ENCODE data around the gene SH3RF3. TPM values are rescaled to one million over a fixed set of nuclear protein-coding genes. Genes with fewer than 3 reads are reported as not detected.

Gene SH3RF3
- polyA plus RNA-seq, 1 of the 3 experiments (the other 2 are of a cell fraction) = 1.9 TPM

GRCh38 chr2:109222422-109222821, 93.4 kb downstream of the SH3RF3 start:
- 91% methylated on average over 3 of the region's 3 CpGs for WGBS (ENCODE audit: low lambda C conversion rate)
- no peak overlapping the region for H3K4me3 ChIP-seq (ENCODE audit: low read depth in 2 of 2, low read length in 1 of 2)
- no peaks in the 10 kb centered on the region; a peak in 1 of 4 replicates for H3K4me1 ChIP-seq (ENCODE audit: control insufficient read depth in 1 of 2, insufficient read depth in 2 of 2, low read depth in 1 of 2, low read length in 1 of 2)
- no peaks in the 10 kb centered on the region for H3K36me3 ChIP-seq (replicated peaks in 1 of 2; ENCODE audit: control insufficient read depth in 1 of 2, insufficient read depth in 2 of 2, low read length in 1 of 2)
- H3K9me3 ChIP-seq = no peaks in the 10 kb centered on the region
- H3K79me2 ChIP-seq (ENCODE audit: insufficient read depth) = peaks cover 11% of the 10 kb centered on the region; the same call in 1 of the 2 replicates
- H3K9ac ChIP-seq = no peak overlapping the region
- no peaks in the 10 kb centered on the region for H3K9me2 ChIP-seq
- TF ChIP-seq MEF2A (IDR thresholded peaks at IDR 0.05; ENCODE audit: borderline replicate concordance, low read depth) (no peak), RAD21 (IDR thresholded peaks at IDR 0.05; ENCODE audit: low read length) (no peak), TCF12 (IDR thresholded peaks at IDR 0.05) (no peak), CHD2 (IDR thresholded peaks at IDR 0.05; ENCODE audit: low read length, partially characterized antibody) (no peak), USF1 (IDR thresholded peaks at IDR 0.05; ENCODE audit: borderline replicate concordance, low read depth) (no peak), NFIC (IDR thresholded peaks at IDR 0.05; ENCODE audit: borderline replicate concordance) (no peak), FOXM1 (IDR thresholded peaks at IDR 0.05; ENCODE audit: low read depth) (no peak), PBX3 (IDR thresholded peaks at IDR 0.05) (no peak), CTCF (IDR thresholded peaks at IDR 0.05) (no peak)
- no peaks in the 10 kb centered on the region for H3K27me3 ChIP-seq (ENCODE audit: insufficient read depth)
- H3K27ac ChIP-seq (ENCODE audit: low read depth in 2 of 2, low read length in 1 of 2) = no peak overlapping the region
- ChIA-PET POLR2A (no interaction called here), CTCF (no interaction called here)
- H2AFZ ChIP-seq (ENCODE audit: low read depth) = no peak overlapping the region
- H4K20me1 ChIP-seq (ENCODE audit: insufficient read depth) = no peaks in the 10 kb centered on the region
- DNase-seq = no peak
- no peaks in the 10 kb centered on the region for H3F3A ChIP-seq (replicated peaks; ENCODE audit: insufficient read depth)
- H3K4me2 ChIP-seq = no peak overlapping the region

GRCh38 chr2:109222825-109223471, 93.9 kb downstream of the SH3RF3 start:
- no peaks in the 10 kb centered on the region for H3K4me1 ChIP-seq (ENCODE audit: control insufficient read depth in 1 of 2, insufficient read depth in 2 of 2, low read depth in 1 of 2, low read length in 1 of 2)
- no peaks in the 10 kb centered on the region for H3K36me3 ChIP-seq (replicated peaks in 1 of 2; ENCODE audit: control insufficient read depth in 1 of 2, insufficient read depth in 2 of 2, low read length in 1 of 2)
- DNase-seq = no peak
- peaks cover 11% of the 10 kb centered on the region; the same call in 1 of the 2 replicates for H3K79me2 ChIP-seq (ENCODE audit: insufficient read depth)
- POLR2A ChIA-PET = no interaction called here
- no peaks in the 10 kb centered on the region for H3K27me3 ChIP-seq (ENCODE audit: insufficient read depth)
- no peaks in the 10 kb centered on the region for H3K9me3 ChIP-seq
- H3K9me2 ChIP-seq = no peaks in the 10 kb centered on the region
- no peaks in the 10 kb centered on the region for H3F3A ChIP-seq (replicated peaks; ENCODE audit: insufficient read depth)
- TF ChIP-seq EZH2phosphoT487 (IDR thresholded peaks at IDR 0.05; ENCODE audit: borderline replicate concordance, low read depth) (no peak), TEAD4 (IDR thresholded peaks at IDR 0.05; ENCODE audit: borderline replicate concordance, insufficient read depth) (no peak), RCOR1 (IDR thresholded peaks at IDR 0.05; ENCODE audit: low read length) (no peak), FOSL2 (IDR thresholded peaks at IDR 0.05; ENCODE audit: borderline replicate concordance, low read depth) (no peak), GABPA (IDR thresholded peaks at IDR 0.05; ENCODE audit: low read depth) (no peak), MEF2A (IDR thresholded peaks at IDR 0.05; ENCODE audit: borderline replicate concordance, low read depth) (no peak), GATA2 (CRISPR knock-in tag; IDR thresholded peaks at IDR 0.05) (no peak), REST (IDR thresholded peaks at IDR 0.05; ENCODE audit: low read depth, low read length) (no peak), TCF12 (IDR thresholded peaks at IDR 0.05) (no peak), CTCF (IDR thresholded peaks at IDR 0.05) (no peak), ELF1 (IDR thresholded peaks at IDR 0.05) (no peak), RFX5 (IDR thresholded peaks at IDR 0.05; ENCODE audit: low read length) (no peak), CHD2 (IDR thresholded peaks at IDR 0.05; ENCODE audit: low read length, partially characterized antibody) (no peak)
- H2AFZ ChIP-seq (ENCODE audit: low read depth) = no peak overlapping the region
- CTCF ChIA-PET = interaction anchor here (1.3 to 2.1 kb wide), 2 partner anchors 80 to 287 kb away, joined by 4 to 6 read pairs; no protein-coding TSS in a partner anchor
- H4K20me1 ChIP-seq (ENCODE audit: insufficient read depth) = no peaks in the 10 kb centered on the region
- no peak overlapping the region for H3K27ac ChIP-seq (ENCODE audit: low read depth in 2 of 2, low read length in 1 of 2)
- H3K4me3 ChIP-seq (ENCODE audit: low read depth in 2 of 2, low read length in 1 of 2) = no peak overlapping the region
- no peak overlapping the region for H3K9ac ChIP-seq
- H3K4me2 ChIP-seq = no peak overlapping the region
- 86% methylated on average over 13 of the region's 16 CpGs for WGBS (ENCODE audit: low lambda C conversion rate)

Measured in SK-N-SH (cell line).